KMS-11 (cell line): ENCODE data around the gene ANKRD63.

Experiments used
- H2AFZ ChIP-seq: fragments of 200-600 bp; sonication (generic); 2 replicates; pipeline ENCODE4 v1.6.1; 2016; ENCODE audit warnings: antibody characterized with exemption, mixed run types, low read depth
- H3K27ac ChIP-seq: fragments of 200-600 bp; sonication (generic); 2 replicates; pipeline ENCODE4 v1.6.1; 2016; ENCODE audit warnings: mild to moderate bottlenecking, mixed run types
- H3K27me3 ChIP-seq: fragments of 200-600 bp; sonication (generic); 2 replicates; pipeline ENCODE4 v1.6.1; 2017; ENCODE audit warnings: mild to moderate bottlenecking, low read depth, mixed run types, moderate library complexity; ENCODE audit not compliant: insufficient read depth
- H3K36me3 ChIP-seq: fragments of 200-600 bp; sonication (generic); 2 replicates; pipeline ENCODE4 v1.6.1; 2017; ENCODE audit warnings: mild to moderate bottlenecking, mixed run types; ENCODE audit not compliant: insufficient read depth
- H3K4me1 ChIP-seq: fragments of 200-600 bp; sonication (generic); 2 replicates; pipeline ENCODE4 v1.6.1; 2016; ENCODE audit warnings: mild to moderate bottlenecking, low read depth, mixed run types; ENCODE audit not compliant: poor library complexity, severe bottlenecking
- H3K4me2 ChIP-seq: fragments of 200-600 bp; sonication (generic); 2 replicates; pipeline ENCODE4 v1.7.0; 2016; ENCODE audit warnings: mild to moderate bottlenecking, mixed run types
- H3K4me3 ChIP-seq: fragments of 200-600 bp; sonication (generic); IDR thresholded peaks from 2 replicates; pipeline ENCODE4 v1.6.1; 2017; ENCODE audit warnings: low read depth, low read length, mixed read lengths; ENCODE audit not compliant: insufficient read depth
- H3K79me2 ChIP-seq: fragments of 200-600 bp; sonication (generic); 2 replicates; pipeline ENCODE4 v1.6.1; 2016; ENCODE audit warnings: low read depth, mixed run types; ENCODE audit not compliant: insufficient read depth
- H3K9ac ChIP-seq: fragments of 200-600 bp; sonication (generic); 2 replicates; pipeline ENCODE4 v1.6.1; 2016; ENCODE audit warnings: mild to moderate bottlenecking, mixed run types
- H4K20me1 ChIP-seq: fragments of 200-600 bp; sonication (generic); 2 replicates; pipeline ENCODE4 v1.6.1; 2016; ENCODE audit warnings: mild to moderate bottlenecking, mixed run types; ENCODE audit not compliant: insufficient read depth
- TF ChIP-seq, protein P1 (sequence below): fragments of 200-600 bp; sonication (generic); conservative IDR thresholded peaks from 2 replicates; pipeline ENCODE4 v1.6.1; 2017; ENCODE audit warnings: low read depth, mild to moderate bottlenecking, antibody characterized with exemption, low read length, moderate library complexity, mixed read lengths

The ANKRD63 gene

DNA sequence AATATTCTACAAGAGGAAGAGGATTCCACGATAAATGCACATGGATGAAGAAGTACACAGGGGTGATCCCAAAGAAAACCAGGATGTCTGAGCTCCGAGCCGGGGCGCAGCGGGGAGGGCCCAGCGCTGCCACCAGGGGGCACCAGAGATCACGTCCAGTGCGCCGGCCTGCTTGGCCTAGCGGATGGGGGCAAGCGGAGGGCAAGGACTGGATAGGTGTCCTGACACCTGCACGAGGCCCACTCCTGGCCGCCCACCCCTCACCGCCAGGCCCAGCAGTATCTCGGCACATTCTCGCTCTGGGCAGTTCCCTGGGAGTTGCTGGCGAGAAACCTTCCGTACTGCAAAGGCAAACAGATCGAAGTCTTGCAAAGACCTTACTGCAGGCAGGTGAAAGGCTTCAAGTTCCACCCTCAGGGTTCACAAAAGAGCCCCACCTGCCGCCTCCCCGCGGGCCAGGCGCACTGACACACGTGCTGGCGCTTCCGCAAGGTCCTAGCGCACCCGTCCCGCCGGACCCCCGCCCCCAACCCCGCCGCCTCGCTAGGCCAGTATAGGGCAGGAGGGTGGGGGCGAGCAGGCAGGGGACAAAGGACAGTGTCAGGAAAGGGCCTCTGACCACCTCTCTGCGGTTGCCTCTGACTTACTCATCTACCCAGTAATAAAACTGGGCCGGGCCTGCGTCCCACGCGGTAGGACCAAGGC lies 3.3 kb downstream of the ANKRD63 start:
- TF ChIP-seq, protein P1, sequence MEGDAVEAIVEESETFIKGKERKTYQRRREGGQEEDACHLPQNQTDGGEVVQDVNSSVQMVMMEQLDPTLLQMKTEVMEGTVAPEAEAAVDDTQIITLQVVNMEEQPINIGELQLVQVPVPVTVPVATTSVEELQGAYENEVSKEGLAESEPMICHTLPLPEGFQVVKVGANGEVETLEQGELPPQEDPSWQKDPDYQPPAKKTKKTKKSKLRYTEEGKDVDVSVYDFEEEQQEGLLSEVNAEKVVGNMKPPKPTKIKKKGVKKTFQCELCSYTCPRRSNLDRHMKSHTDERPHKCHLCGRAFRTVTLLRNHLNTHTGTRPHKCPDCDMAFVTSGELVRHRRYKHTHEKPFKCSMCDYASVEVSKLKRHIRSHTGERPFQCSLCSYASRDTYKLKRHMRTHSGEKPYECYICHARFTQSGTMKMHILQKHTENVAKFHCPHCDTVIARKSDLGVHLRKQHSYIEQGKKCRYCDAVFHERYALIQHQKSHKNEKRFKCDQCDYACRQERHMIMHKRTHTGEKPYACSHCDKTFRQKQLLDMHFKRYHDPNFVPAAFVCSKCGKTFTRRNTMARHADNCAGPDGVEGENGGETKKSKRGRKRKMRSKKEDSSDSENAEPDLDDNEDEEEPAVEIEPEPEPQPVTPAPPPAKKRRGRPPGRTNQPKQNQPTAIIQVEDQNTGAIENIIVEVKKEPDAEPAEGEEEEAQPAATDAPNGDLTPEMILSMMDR = peak; percentile 94
- Histone ChIP-seq H2AFZ (peak overlapping the region; percentile 6), H3K36me3 (no peaks in the 10 kb centered on the region), H3K79me2 (no peaks in the 10 kb centered on the region), H3K4me3 (no peak overlapping the region), H4K20me1 (no peaks in the 10 kb centered on the region), H3K27ac (no peak overlapping the region), H3K4me1 (peaks cover 10% of the 10 kb centered on the region), H3K27me3 (peaks cover 19% of the 10 kb centered on the region; the same call in 1 of the 2 replicates), H3K4me2 (peak overlapping the region; percentile 10; the same call in 1 of the 2 replicates), H3K9ac (no peak overlapping the region)

DNA sequence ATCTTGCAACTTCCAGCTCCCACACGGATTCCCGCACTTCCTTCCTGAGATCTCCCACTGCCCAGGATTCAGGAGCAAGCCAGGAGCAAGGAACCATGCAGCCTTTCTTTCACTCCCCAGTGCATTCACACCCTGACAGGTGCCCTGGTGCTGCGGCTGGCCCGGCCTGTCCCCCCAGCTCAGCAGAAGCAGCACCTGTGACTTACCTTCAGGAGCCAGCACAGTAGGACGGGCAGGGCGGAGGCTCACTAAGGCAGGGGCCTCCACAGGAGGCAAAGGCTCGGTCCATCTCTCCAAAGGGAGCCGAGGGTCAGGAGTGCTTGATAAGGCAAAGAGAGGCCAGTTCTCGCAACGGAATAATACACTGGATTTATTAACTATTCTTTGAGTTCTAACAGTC lies 4.8 kb downstream of the ANKRD63 start:
- Histone ChIP-seq H3K4me3 (no peak overlapping the region), H3K79me2 (no peaks in the 10 kb centered on the region), H3K27ac (no peak overlapping the region), H4K20me1 (no peaks in the 10 kb centered on the region), H3K9ac (no peak overlapping the region), H2AFZ (no peak overlapping the region), H3K4me1 (peaks cover 10% of the 10 kb centered on the region), H3K27me3 (peaks cover 19% of the 10 kb centered on the region; the same call in 1 of the 2 replicates), H3K4me2 (no peak overlapping the region), H3K36me3 (no peaks in the 10 kb centered on the region)
- TF ChIP-seq, protein P1 = no peak

- Histone ChIP-seq H3K9ac (no peak overlapping the region), H4K20me1 (no peaks in the 10 kb centered on the region), H3K4me3 (no peak overlapping the region), H3K27ac (no peak overlapping the region), H3K36me3 (no peaks in the 10 kb centered on the region), H3K27me3 (peaks cover 19% of the 10 kb centered on the region; the same call in 1 of the 2 replicates), H3K4me1 (peaks cover 10% of the 10 kb centered on the region), H2AFZ (no peak overlapping the region), H3K79me2 (no peaks in the 10 kb centered on the region), H3K4me2 (no peak overlapping the region)
- TF ChIP-seq, protein P1 = no peak
Observed at GRCh38 chr15:40277471-40277870, 5.4 kb downstream of the ANKRD63 start.

DNA sequence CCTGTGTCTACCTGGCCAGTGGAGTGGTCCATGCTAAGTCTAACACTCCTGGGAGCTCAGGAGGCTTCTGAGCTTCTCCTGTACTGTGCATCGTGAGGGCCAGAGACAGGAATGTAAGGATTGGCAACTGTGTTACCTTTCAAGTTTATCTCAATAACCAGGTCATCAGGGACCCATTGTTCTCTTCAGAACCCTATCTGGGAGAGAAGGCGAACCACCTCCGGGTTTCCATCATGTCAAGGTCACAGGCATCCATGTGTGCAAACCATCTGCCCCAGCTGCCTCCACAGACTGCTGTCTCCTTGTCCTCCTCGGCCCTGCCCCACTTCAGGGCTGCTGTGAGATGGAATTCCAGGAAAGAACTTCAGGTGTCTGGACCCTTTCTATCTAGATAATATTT lies 5.9 kb downstream of the ANKRD63 start:
- Histone ChIP-seq H3K4me2 (no peak overlapping the region), H3K27ac (no peak overlapping the region), H3K9ac (no peak overlapping the region), H3K36me3 (no peaks in the 10 kb centered on the region), H3K4me1 (peaks cover 10% of the 10 kb centered on the region), H3K27me3 (peaks cover 19% of the 10 kb centered on the region; the same call in 1 of the 2 replicates), H3K4me3 (no peak overlapping the region), H4K20me1 (no peaks in the 10 kb centered on the region), H3K79me2 (no peaks in the 10 kb centered on the region), H2AFZ (no peak overlapping the region)
- TF ChIP-seq, protein P1 = no peak
